Measurements from ENCODE around the gene SPINK5.

The SPINK5 gene, protein sequence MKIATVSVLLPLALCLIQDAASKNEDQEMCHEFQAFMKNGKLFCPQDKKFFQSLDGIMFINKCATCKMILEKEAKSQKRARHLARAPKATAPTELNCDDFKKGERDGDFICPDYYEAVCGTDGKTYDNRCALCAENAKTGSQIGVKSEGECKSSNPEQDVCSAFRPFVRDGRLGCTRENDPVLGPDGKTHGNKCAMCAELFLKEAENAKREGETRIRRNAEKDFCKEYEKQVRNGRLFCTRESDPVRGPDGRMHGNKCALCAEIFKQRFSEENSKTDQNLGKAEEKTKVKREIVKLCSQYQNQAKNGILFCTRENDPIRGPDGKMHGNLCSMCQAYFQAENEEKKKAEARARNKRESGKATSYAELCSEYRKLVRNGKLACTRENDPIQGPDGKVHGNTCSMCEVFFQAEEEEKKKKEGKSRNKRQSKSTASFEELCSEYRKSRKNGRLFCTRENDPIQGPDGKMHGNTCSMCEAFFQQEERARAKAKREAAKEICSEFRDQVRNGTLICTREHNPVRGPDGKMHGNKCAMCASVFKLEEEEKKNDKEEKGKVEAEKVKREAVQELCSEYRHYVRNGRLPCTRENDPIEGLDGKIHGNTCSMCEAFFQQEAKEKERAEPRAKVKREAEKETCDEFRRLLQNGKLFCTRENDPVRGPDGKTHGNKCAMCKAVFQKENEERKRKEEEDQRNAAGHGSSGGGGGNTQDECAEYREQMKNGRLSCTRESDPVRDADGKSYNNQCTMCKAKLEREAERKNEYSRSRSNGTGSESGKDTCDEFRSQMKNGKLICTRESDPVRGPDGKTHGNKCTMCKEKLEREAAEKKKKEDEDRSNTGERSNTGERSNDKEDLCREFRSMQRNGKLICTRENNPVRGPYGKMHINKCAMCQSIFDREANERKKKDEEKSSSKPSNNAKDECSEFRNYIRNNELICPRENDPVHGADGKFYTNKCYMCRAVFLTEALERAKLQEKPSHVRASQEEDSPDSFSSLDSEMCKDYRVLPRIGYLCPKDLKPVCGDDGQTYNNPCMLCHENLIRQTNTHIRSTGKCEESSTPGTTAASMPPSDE

DNA sequence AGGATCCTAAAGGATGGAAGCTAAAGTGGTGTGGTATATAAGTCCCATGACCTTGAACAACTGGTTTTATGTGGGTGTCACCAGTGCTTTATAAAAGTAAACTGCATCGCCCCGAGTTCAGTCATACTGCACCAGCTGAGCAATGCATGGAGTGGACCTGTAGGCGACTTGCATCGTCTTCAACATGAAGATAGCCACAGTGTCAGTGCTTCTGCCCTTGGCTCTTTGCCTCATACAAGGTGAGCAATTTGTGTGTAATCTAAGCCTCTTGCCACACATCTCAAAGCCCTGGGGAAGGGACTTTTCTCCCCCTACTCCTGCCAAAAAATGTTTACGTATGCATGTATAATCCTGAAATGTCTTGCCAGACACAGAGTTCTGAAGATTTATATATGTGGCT is at the start of gene SPINK5:
Gene SPINK5 (plus strand): TSS at position 120 of the 400 bp plus-strand sequence. CDS start 65 bp downstream, at position 185.
- DNase-seq (ENCODE audit: low spot score), result no peak
- peak; percentile 68 for ATAC-seq (ENCODE audit: low read depth)
- Histone ChIP-seq H3K27ac (ENCODE audit: poor library complexity, severe bottlenecking) (no peak within 1 kb of the TSS), H3K4me1 (ENCODE audit: insufficient read depth, poor library complexity, severe bottlenecking) (no peaks in the 10 kb centered on the region), H3K36me3 (ENCODE audit: low read depth) (no peaks in the 10 kb centered on the region), H3K9me3 (ENCODE audit: severe bottlenecking) (no peaks in the 10 kb centered on the region), H3K27me3 (ENCODE audit: insufficient read depth, poor library complexity, severe bottlenecking) (no peaks in the 10 kb centered on the region), H3K4me3 (ENCODE audit: severe bottlenecking) (no peak within 1 kb of the TSS)
- TF ChIP-seq, protein P1, sequence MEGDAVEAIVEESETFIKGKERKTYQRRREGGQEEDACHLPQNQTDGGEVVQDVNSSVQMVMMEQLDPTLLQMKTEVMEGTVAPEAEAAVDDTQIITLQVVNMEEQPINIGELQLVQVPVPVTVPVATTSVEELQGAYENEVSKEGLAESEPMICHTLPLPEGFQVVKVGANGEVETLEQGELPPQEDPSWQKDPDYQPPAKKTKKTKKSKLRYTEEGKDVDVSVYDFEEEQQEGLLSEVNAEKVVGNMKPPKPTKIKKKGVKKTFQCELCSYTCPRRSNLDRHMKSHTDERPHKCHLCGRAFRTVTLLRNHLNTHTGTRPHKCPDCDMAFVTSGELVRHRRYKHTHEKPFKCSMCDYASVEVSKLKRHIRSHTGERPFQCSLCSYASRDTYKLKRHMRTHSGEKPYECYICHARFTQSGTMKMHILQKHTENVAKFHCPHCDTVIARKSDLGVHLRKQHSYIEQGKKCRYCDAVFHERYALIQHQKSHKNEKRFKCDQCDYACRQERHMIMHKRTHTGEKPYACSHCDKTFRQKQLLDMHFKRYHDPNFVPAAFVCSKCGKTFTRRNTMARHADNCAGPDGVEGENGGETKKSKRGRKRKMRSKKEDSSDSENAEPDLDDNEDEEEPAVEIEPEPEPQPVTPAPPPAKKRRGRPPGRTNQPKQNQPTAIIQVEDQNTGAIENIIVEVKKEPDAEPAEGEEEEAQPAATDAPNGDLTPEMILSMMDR (IDR thresholded peaks at IDR 0.05; ENCODE audit: poor library complexity, severe bottlenecking), result no peak

DNA sequence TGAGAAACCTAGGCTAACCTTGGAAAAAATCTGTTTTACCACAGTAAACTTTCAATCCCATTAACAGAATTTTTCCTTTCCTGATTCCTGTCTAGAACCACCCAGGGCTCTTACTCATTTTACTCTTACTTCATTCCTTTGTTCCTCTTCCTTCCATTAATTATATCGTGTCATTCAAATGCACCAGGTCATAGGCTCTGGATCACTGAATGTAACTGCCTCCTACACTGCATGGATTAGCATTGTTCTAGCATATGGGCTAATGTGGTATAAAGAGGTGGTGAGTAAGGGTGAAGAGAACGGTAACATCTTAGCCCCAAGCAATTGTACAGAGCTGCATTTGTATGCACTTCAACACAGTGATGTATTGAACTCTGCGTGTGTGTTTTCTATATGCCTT is 49.5 kb upstream of the SPINK5 start:
- no peaks in the 10 kb centered on the region for H3K27me3 ChIP-seq (ENCODE audit: insufficient read depth, poor library complexity, severe bottlenecking)
- peak; percentile 51 for ATAC-seq (ENCODE audit: low read depth)
- no peaks in the 10 kb centered on the region for H3K36me3 ChIP-seq (ENCODE audit: low read depth)
- no peaks in the 10 kb centered on the region for H3K9me3 ChIP-seq (ENCODE audit: severe bottlenecking)
- H3K4me1 ChIP-seq (ENCODE audit: insufficient read depth, poor library complexity, severe bottlenecking), result peaks cover 40% of the 10 kb centered on the region
- TF ChIP-seq, protein P1 (IDR thresholded peaks at IDR 0.05; ENCODE audit: poor library complexity, severe bottlenecking), result no peak
- peak overlapping the region; percentile 75 for H3K27ac ChIP-seq (ENCODE audit: poor library complexity, severe bottlenecking)
- H3K4me3 ChIP-seq (ENCODE audit: severe bottlenecking), result no peak overlapping the region
- no peak for DNase-seq (ENCODE audit: low spot score)

DNA sequence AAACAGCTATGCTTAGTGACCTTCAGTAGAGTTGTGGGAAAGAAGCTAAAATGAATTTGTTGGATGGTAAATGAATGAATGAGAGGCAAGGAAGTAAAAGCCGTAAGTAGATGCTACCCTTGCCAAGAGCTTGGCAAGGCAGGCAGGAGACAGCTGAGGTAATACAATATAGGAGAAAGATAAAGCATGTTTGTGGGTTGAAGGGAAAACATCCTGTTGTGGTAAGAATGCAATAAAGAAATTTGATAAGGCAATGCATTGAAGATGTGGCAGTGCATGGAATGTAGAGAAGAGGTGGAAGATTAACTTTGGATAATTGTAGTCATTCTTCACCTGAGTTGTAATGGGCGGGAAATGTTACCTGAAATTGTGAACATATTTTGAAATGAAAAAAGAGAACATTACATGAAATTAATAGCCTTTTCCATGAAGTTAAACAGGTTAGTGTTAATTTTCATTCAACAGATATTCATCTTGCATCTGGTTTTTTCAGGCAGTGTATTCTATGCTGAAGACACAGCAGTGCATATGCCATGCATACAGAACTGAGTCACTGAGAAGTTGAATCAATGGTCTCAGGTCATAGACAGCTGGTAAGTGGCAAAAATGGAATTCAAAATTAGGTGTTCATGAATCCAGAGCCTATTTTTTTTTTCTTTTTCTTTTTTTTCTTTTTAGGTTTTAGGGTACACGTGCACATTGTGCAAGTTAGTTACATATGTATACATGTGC is 43.4 kb upstream of the SPINK5 start:
- ATAC-seq (ENCODE audit: low read depth) (no peak), DNase-seq (ENCODE audit: low spot score) (no peak)
- Histone ChIP-seq H3K27me3 (ENCODE audit: insufficient read depth, poor library complexity, severe bottlenecking) (no peaks in the 10 kb centered on the region), H3K4me1 (ENCODE audit: insufficient read depth, poor library complexity, severe bottlenecking) (no peaks in the 10 kb centered on the region), H3K9me3 (ENCODE audit: severe bottlenecking) (no peaks in the 10 kb centered on the region), H3K4me3 (ENCODE audit: severe bottlenecking) (no peak overlapping the region), H3K36me3 (ENCODE audit: low read depth) (no peaks in the 10 kb centered on the region), H3K27ac (ENCODE audit: poor library complexity, severe bottlenecking) (no peak overlapping the region)
- TF ChIP-seq, protein P1 (IDR thresholded peaks at IDR 0.05; ENCODE audit: poor library complexity, severe bottlenecking), result no peak

DNA sequence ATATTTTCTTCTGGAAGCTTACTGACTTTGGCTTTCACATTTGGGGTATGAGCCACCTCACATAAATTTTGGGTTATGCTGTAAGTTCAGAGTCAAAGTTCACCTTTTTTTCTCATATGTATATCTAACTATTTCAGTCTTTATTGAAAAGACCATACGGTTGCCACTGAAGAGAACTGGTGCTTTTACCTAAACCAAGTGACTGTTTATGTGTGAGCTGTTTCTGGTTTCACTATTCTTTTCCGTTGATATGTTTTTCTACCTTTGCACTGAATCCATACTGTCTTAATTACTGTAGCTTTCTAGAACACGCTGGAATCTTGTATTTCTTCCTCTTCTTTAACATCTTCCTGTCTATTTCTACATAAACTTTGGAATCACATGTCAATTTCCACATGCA is 36.3 kb upstream of the SPINK5 start:
- Histone ChIP-seq H3K27ac (ENCODE audit: poor library complexity, severe bottlenecking) (no peak overlapping the region), H3K4me3 (ENCODE audit: severe bottlenecking) (no peak overlapping the region)
- TF ChIP-seq, protein P1 (IDR thresholded peaks at IDR 0.05; ENCODE audit: poor library complexity, severe bottlenecking), result no peak

More for the DNA sequence above, 36.3 kb upstream of the SPINK5 start:
- no peak for DNase-seq (ENCODE audit: low spot score)
- no peak for ATAC-seq (ENCODE audit: low read depth)
- Histone ChIP-seq H3K9me3 (ENCODE audit: severe bottlenecking) (no peaks in the 10 kb centered on the region), H3K36me3 (ENCODE audit: low read depth) (no peaks in the 10 kb centered on the region), H3K4me1 (ENCODE audit: insufficient read depth, poor library complexity, severe bottlenecking) (no peaks in the 10 kb centered on the region), H3K27me3 (ENCODE audit: insufficient read depth, poor library complexity, severe bottlenecking) (no peaks in the 10 kb centered on the region)
